Measurements from ENCODE around the gene MGST1. TPM values are rescaled to one million over a fixed set of nuclear protein-coding genes. Genes with fewer than 3 reads are reported as not detected.
A peak's percentile ranks its signal among the peaks of the same experiment; 100 is the strongest.

The MGST1 gene, protein sequence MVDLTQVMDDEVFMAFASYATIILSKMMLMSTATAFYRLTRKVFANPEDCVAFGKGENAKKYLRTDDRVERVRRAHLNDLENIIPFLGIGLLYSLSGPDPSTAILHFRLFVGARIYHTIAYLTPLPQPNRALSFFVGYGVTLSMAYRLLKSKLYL
- 23.4 TPM for total RNA-seq
- long read RNA-seq, transcript MGST1-205 (4 exons, 914 nt): major isoform, 17 of 20 reads
- long read RNA-seq, partial matches to known transcripts: 0 of 20 reads
- long read RNA-seq, other reads (novel, unspliced or antisense): 2 of 20 reads

DNA sequence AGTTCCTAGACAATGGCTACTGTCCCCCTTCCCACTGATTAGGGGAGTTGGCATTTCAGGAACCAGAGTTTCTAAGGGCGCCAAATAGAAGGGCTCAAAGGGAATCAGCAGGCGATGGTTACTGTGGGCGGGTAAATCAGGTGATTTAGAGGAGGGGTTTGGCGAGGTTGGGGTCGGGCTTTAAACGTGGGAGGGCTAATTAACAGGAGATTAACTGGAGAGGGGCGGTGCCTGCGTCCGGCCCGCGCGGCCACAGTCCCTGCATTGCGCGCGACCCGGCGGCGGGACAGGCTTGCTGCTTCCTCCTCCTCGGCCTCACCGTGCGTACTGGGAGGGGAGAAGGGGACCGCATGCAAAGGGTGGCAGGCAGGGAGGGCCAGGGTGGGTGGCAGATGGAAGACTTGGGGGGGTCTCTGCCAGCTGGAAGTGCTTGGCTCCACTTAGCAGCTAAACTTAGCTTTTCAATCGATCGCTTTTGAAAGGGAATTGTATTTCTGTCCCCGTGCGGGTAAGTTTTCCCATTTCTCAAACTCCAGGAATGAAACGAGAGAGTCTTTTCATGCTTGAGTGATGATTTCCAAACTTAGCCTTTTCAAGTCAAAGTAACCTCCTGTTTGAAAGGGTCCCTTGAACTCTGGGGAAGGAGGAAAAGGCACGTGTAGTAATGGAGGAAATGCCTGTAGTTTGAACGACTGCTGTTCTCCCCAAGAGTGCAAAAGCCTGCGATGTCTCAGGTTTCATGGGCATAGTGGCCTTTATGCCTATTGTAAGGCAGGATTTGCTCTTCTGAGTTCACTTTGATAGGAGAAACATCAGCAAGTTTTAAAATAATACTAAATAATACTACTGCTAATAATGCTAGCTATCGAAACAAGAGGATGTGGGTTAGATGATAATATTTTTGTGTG, at the start of gene MGST1:
Gene MGST1 (plus strand): TSS at position 255 of the 908 bp plus-strand sequence. CDS start 6,608 bp downstream, outside the sequence.
- ATAC-seq: peak; percentile 92
- peak; percentile 78 for DNase-seq
- intact Hi-C loops (cut with micrococcal nuclease): no loop called here

DNA sequence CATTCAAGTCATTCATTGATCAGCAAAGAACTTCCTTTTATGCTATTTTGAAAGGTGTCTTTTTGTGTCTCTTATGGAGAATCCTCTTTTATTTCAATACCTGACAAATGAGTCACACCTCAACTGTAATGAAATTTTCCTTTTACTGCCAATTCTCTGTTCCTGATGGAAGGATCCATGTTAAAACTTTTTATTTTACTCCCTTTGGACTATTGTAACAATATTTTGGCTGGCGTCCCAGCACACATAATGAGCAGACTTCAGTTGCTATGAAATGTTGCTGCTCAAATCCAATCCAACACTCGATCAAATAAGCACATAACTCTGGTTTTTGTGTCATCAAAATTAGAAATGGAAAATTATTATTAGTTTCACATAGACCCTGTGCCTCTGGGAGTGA, 48.0 kb upstream of the MGST1 start:
- intact Hi-C loops (cut with micrococcal nuclease): no loop called here
- ATAC-seq: peak; percentile 34
- DNase-seq: peak; percentile 21

DNA sequence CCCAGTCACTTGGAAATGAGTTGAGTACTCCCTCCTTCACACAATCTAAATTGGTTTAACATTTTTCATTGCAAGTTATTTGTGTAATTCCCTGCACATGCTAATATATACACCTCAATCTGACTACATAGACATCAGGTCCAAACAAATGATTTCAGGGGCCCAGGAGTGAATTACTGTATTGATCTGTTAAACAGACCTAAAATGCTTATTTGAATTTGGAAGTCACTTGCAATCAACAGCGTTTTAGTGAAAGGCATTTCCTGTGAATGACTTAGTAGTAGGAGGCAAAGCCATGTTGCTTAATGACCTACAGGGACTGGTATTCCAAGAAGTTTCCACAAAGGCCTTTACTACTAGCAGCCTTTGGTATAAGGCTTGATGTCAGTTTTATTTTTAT, 47.3 kb upstream of the MGST1 start:
- ATAC-seq: peak; percentile 69
- intact Hi-C loops (cut with micrococcal nuclease): no loop called here
- no peak for DNase-seq

DNA sequence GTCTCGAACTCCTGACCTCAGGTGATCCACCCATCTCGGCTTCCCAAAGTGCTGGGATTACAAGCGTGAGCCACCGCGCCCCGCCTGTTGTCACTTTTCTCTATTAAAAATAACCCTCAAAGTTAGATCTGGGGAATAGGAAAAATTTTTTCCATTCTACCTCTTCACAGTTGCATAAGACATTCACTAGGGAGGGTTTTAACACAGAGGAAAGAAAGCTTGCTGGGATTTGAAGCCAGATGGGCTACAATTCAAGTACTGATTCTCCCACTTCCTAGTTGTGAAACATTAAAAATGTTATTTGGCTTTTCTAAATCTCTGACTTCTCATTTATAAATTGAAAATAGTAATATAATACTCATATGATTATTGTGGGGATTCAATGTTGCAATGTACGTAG, 46.7 kb upstream of the MGST1 start:
- ATAC-seq (peak; percentile 93), DNase-seq (peak; percentile 56)
- intact Hi-C loops (cut with micrococcal nuclease): no loop called here

DNA sequence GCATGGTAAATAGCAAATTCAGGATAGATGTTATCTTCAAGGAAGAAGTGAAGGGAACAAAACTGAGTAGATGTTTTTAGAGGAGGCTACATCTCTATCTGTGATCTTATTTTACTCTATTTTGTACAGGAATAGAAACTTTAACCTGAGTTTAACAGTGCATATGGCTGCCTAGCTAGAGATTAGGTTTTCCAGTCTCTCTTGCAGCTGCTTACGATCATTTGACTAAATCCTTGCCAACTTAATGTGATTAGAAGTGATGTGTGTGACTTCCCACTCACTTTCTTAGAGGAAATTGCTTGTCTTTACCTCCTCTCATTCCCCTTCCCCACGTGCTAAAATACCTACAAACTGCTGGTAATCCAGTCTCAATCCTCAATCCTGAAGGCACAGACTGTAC, 43.5 kb upstream of the MGST1 start:
- intact Hi-C loops (cut with micrococcal nuclease): no loop called here
- DNase-seq (no peak), ATAC-seq (no peak)

DNA sequence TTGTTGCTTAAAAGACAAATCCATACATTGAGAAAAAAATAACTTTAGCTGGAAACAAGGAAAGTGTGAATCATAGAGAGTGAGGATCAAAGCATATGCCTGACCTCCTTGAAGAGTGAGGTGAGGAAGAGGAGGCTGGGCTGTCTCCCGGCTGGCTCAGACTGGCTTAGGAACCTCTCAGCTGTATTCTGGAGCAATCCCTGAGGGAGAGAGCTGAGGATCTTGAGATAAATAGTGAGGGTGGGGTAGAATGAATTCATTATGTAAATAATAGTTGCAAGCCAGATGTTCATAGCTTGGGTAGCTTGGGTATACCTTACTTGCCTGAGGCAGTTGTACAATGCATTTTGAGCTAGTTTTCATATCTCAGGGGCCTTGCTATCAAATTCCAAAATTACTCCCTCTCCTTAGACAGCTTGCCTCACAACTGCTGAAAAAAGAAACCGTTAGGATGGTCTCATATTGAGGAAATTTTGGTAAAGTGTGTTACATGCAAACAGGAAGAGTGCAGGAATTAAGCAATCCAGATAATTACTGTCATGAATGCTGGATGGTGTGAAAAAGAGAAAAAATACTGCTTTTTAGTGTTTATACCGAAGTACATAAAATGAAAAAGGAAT, 39.5 kb upstream of the MGST1 start:
- peak; percentile 56 for ATAC-seq
- intact Hi-C loops (cut with micrococcal nuclease): no loop called here
- no peak for DNase-seq

DNA sequence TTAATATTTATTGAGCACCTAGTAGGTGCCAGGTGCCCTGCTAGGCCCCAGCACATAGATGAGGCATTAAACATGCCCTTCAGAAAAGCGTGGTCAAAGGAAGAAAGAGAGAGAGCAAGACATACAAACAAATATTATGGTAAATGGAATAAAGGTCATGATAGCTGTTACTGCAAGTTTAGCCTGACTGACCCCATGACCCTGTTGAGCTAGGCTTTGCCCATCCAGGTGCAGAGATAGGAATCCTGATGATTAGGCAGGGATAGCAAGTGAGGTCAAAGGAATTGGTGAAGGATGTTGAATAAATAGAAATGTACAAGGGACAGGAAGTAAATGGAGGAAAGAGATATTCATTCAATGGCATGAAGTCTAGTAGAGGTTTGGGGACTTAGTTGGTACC, 36.5 kb upstream of the MGST1 start:
- intact Hi-C loops (cut with micrococcal nuclease): no loop called here
- DNase-seq (no peak), ATAC-seq (no peak)

DNA sequence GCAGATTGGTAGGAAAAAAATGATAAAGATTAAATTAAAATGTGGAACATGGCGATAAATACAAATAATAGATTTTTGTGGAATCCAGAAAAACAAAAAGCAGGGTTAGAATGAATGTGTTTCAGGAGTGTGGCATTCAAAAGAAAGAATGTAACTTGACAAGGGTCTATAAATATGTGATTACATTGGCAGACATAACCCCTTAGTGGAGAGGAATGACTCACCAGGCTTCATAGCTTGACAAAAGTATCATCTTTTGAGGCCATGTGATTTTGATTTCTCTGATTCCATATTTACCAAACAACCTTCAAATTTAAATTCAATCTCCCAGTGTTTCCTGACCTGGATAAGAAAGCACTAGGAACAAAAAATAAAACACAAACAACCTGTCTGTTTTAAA, 24.4 kb upstream of the MGST1 start:
- intact Hi-C loops (cut with micrococcal nuclease): no loop called here
- DNase-seq: no peak
- ATAC-seq: no peak

DNA sequence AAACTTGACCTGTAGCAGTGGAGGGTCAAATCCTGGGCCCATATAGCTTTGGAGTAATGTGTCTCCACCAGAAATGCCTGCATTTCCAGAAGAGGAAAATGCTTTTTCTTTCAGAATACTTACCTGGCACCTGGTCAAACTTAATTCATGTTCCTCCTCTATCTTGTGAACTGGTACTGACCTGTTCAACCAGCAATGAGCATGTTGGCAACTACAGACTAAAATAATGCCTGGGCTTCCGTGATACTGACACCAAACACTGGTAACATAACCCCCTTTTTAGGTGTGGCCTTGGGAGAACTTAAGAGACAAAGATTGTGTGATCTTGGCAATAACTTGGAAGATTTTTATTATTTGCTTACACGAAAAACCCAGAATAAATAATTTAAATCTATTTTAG, 23.8 kb upstream of the MGST1 start:
- no peak for DNase-seq
- no peak for ATAC-seq
- intact Hi-C loops (cut with micrococcal nuclease): no loop called here

DNA sequence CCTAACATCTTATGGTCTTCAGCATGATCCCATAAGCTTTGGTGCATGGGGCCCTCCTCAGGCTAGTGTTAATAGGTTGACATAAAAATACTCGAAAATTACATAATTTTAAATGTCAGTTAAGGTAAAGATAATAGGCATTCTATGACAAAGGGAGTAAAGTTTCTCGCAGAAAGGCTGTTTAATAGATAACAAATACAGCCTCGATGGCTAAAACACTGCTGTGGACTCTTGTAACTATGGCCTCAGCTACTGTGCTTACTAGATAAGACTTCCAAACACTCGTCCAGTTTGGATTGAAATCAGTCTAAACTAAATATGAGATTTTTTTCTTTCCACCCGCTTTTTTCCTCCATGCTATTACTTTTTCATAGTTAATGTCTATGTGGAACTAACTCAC, 23.2 kb upstream of the MGST1 start:
- ATAC-seq: no peak
- DNase-seq: no peak
- intact Hi-C loops (cut with micrococcal nuclease): no loop called here

DNA sequence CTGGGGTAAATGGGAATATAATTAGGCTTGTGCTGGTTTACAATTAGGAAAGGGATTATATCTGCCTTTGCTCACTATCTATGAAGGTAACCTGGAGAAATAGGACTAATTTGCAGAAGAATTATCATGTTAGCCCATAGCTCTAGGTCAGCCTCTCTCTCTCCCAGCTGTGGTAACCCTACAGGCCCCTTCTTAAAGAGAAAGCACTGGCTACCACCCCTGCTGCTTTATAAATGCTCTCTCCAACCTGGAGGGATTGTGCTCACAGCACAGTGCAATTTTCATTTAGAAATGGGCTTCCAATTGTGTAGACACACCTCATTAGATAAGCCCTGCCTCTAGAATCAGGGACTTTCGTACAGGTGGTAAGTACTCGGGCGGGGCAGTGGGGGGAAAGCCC, 22.7 kb upstream of the MGST1 start:
- intact Hi-C loops (cut with micrococcal nuclease): no loop called here
- no peak for ATAC-seq
- no peak for DNase-seq

DNA sequence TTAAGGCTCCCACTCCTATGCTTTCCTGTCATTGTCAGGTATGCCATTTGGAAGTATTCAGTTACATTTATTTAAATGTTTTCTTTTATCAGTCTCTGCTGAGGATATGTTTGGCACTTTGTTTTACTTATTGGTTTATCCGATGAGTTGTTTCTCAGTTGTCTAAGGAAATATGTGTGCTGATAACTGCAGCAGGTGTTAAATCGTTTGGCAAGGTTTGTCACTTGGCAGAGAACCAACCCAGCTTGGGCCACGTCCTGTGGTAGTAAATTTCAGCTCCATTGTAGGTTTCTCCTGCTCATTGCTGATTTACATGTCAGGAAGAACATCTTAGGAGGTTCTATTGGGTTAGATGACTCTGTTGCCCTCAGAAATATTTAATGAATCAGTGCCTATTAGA, 22.0 kb upstream of the MGST1 start:
- ATAC-seq (no peak), DNase-seq (no peak)
- intact Hi-C loops (cut with micrococcal nuclease): no loop called here

DNA sequence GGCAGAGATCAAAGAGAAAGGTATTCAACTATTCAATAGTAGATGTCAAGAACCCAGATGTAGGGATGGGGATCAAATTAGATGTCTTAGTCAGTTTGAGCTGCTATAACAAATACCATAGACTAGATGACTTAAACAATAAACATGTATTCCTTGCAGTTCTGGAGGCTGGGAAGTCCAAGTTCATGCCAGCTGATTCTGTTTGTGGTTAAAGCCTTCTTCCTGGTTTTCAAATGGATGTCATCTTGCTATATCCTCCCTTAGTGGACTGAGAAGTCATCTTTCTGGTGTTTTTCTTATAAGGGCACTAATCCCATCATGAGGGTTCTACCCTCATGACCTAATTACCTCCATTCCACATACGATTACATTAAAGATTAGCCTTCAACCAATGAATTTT, 19.5 kb upstream of the MGST1 start:
- no peak for DNase-seq
- ATAC-seq: no peak
- intact Hi-C loops (cut with micrococcal nuclease): no loop called here

DNA sequence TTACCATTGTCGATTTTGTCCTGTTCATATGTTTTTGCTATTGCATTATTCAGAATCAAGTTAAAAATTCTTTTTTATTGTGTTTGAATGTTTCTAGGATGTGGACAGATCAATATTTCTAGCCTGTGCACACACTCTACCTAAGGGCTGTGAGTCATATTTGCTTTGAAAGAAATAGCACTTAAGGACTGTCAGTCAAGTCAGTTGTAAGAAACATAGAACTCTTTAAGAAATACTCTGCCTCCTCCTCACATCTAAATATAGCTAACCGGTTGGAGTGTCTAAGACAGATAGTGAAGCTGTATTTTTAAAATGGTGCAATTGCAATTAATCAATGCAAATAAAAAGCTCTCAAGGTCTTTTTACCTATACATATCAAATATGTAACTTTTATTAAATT, 17.9 kb upstream of the MGST1 start:
- DNase-seq (no peak), ATAC-seq (no peak)
- intact Hi-C loops (cut with micrococcal nuclease): no loop called here

DNA sequence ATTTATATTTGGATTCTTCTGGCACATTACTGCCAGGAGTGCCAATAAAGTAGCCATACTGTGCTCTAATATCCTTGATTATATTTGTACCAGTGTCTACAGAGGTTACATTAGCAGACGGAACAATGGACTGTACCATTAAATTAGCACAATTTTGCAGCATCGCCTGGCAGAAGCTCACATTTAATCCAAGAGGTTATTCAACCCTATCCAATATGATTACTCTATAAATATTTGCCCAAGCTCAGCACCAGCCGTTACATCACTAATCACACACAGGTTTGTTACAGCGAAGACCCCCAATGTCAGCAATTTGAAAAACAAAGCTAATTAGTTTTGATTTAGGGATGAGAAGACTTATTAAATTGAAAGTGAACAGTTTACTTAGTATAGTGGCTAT, 16.9 kb upstream of the MGST1 start:
- intact Hi-C loops (cut with micrococcal nuclease): no loop called here
- DNase-seq: no peak

DNA sequence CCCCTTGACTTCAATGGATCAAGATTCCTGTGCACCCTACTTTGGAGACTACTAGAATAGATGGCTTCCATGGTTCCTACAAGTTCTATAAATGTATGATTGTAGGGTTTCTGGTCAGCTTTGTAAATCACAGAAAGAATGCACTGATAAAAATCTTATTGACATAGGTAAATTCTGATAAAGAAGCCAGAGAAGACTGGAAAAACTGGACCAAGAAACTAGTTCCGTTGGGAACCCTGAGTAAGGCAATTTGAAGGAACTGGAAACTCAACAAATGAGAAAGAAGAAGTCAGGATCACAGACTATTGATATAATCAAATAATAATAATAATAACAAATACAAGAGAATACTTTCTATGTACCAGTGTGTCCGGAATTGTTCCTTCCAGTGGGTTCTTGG, 15.4 kb upstream of the MGST1 start:
- ATAC-seq: no peak
- DNase-seq: no peak
- intact Hi-C loops (cut with micrococcal nuclease): no loop called here

More for the DNA sequence above, 16.9 kb upstream of the MGST1 start:
- ATAC-seq: no peak

DNA sequence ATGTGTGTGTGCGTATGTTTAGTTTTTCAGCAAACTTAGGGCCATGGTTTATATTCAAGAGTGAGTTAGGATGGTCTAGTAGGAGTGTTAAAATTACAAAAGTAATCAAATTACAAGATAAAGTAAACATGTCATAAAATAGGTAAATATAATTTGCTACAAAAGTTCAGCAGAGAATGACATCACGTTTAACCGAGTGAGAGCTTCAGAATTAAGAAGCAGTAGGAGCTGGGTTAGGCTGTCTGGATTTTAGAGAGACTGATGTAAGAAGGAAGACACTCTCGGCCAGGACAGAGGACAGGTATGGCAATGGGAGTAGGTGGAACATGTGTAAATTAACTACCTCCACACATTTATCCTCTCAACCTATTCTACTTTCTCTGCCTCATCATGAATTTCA, 11.6 kb upstream of the MGST1 start:
- DNase-seq (no peak), ATAC-seq (no peak)
- intact Hi-C loops (cut with micrococcal nuclease): no loop called here

DNA sequence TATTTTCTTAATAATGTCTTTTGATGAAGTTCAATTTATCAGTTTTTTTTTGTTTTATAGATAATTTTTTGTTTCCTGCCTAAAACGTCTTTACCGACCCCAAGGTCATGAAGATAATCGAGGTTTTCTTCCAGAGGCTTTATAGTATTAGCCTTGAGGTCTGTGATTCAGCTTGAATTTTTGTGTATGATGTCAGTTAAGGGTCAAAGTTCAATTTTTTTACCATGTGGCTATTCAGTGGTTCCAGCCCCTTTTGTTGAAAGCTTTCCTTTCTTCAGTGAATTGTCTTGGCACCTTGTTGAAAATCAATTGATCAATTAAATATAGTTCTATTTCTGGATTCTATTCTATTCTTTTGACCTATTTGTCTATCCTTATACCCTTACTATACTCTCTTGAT, 3.2 kb upstream of the MGST1 start:
- ATAC-seq (no peak), DNase-seq (no peak)
- intact Hi-C loops (cut with micrococcal nuclease): no loop called here

DNA sequence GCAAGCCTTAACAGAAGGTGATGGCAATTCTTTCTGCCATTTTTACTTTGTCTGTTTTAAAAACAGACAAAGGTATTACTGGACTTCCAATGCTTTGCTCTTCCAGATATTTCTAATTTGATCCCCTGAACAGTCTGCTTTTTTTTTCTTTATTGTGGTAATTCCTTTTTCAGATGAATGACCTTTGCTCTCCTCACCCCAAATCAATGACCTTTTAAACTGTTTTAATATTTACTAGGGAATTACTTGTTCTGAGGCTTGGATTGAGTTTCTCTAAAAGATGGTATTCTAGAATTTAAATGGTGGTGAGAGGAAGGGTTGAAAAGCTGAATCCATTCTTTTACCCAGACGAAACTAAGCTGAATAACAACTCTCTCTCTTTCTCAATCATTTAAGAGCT, 2.3 kb upstream of the MGST1 start:
- ATAC-seq (no peak), DNase-seq (no peak)
- intact Hi-C loops (cut with micrococcal nuclease): no loop called here

DNA sequence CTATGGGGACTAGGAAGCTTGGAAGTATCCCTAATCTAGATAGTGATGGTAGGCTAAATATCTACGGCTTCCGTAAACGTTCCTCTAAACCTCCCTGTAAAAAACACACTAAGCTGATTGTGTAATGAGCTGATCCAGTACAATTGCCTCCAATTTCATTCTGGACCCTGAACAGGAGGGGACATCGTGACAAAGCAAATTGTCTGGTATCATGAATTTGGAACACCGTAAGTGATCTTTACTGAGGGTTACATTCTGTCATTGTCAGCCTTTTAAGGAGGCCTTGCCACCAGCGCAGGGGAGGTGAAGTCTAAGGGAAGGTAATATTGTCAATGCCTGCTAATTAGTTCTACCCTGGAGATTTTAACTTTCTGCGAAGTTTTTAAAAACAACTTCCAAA, 487 bp upstream of the MGST1 start:
- no peak for DNase-seq
- intact Hi-C loops (cut with micrococcal nuclease): no loop called here
- no peak for ATAC-seq
